Stimulated activated CD4-positive, alpha-beta T cell treated with anti-CD3 and anti-CD28 coated beads, Interleukin-12 subunit alpha, Interleukin-12 subunit beta, amount 100 ng/mL, for 24 hours (primary cell): ENCODE results near the gene MED8.

ENCODE experiments used
- DNase-seq, 2 experiments: peaks; one replicate each; pipeline ENCODE4 v3.0.0-alpha.2; 2020; ENCODE audit warnings: low read depth in 2 of 2

The MED8 gene

GRCh38 chr1:43334453-43335205 lies 55.0 kb downstream of the MED8 start:
- no peak for DNase-seq
